ENCODE measurements around the gene PARN.

GRCh38 chr16:14529010-14529669, 100.9 kb downstream of the PARN start:
- TF ChIP-seq CTCF (IDR thresholded peaks at IDR 0.05), result peak in 2 of 3 donors; percentile 76 to 84
- no peak for TF ChIP-seq POLR2A (IDR thresholded peaks at IDR 0.05)

Data from breast epithelium (tissue), 3 donors.